CD14-positive monocyte (primary cell): ENCODE data around the gene DDX39A. TPM values are rescaled to one million over a fixed set of nuclear protein-coding genes. Genes with fewer than 3 reads are reported as not detected.
"Not testable (repeated sequence)": the region's sequence is repeated elsewhere in the genome, so short reads cannot be mapped to it uniquely, and the experiment has no call there.

Experiments
- DNase-seq, 3 donors: peaks; one replicate each; pipeline ENCODE4 v3.0.0-alpha.2; 2011 to 2022
- H2AFZ ChIP-seq: 2 replicates; pipeline ENCODE4 v1.6.0; 2012; ENCODE audit warnings: mild to moderate bottlenecking, low read depth, low read length, inconsistent platforms; ENCODE audit not compliant: insufficient read depth, poor library complexity, severe bottlenecking
- H3K27ac ChIP-seq, 2 donors: 1 replicate in 1 of 2; 2 replicates in 1 of 2; pipeline ENCODE4 v1.5.1; 2012 to 2013; ENCODE audit warnings: low read length in 2 of 2, control low read depth in 1 of 2, inconsistent platforms in 1 of 2, low read depth in 1 of 2, mild to moderate bottlenecking in 1 of 2
- H3K27me3 ChIP-seq, 2 donors: one replicate each; pipeline versions ENCODE4 v1.6.0 to v1.6.1; 2011 to 2013; ENCODE audit warnings: low read length in 2 of 2; ENCODE audit not compliant: control insufficient read depth in 2 of 2, insufficient read depth in 2 of 2
- H3K36me3 ChIP-seq, 2 donors: replicated peaks in 1 of 2; 1 replicate in 1 of 2; 2 replicates in 1 of 2; pipeline versions ENCODE4 v1.5.1 to v1.6.1; 2012 to 2013; ENCODE audit warnings: low read length in 2 of 2, control low read depth in 1 of 2, inconsistent platforms in 1 of 2, mild to moderate bottlenecking in 1 of 2; ENCODE audit not compliant: insufficient read depth in 2 of 2, control insufficient read depth in 1 of 2
- H3K4me1 ChIP-seq, 2 donors: 1 replicate in 1 of 2; 2 replicates in 1 of 2; pipeline versions ENCODE4 v1.5.1 to v1.6.1; 2012 to 2013; ENCODE audit warnings: low read length in 2 of 2, control low read depth in 1 of 2, inconsistent platforms in 1 of 2, mild to moderate bottlenecking in 1 of 2, moderate library complexity in 1 of 2; ENCODE audit not compliant: insufficient read depth in 2 of 2, control insufficient read depth in 1 of 2
- H3K4me2 ChIP-seq: replicated peaks from 2 replicates; pipeline ENCODE3; 2012; ENCODE audit warnings: low read length, moderate library complexity, mild to moderate bottlenecking; ENCODE audit not compliant: poor library complexity, severe bottlenecking; ENCODE audit errors: extremely low read depth
- H3K4me3 ChIP-seq, 3 experiments: fragments of 200-600 bp in 1 of 3; sonication (generic) in 1 of 3; replicated peaks in 1 of 3; 1 replicate in 2 of 3; 2 replicates in 1 of 3; pipeline ENCODE4 v1.5.1; 2011 to 2013; ENCODE audit warnings: low read length in 3 of 3, mild to moderate bottlenecking in 3 of 3, control low read depth in 2 of 3, low read depth in 2 of 3, inconsistent platforms in 1 of 3, moderate library complexity in 1 of 3
- H3K79me2 ChIP-seq: 2 replicates; pipeline ENCODE4 v1.6.0; 2012; ENCODE audit warnings: mild to moderate bottlenecking, control low read depth, inconsistent platforms, low read length, moderate library complexity; ENCODE audit not compliant: insufficient read depth
- H3K9ac ChIP-seq: 2 replicates; pipeline ENCODE4 v1.6.0; 2017; ENCODE audit warnings: low read length, mild to moderate bottlenecking; ENCODE audit not compliant: insufficient read depth, poor library complexity, severe bottlenecking
- H3K9me3 ChIP-seq, 2 donors: replicated peaks in 1 of 2; 1 replicate in 1 of 2; 2 replicates in 1 of 2; pipeline versions ENCODE4 v1.5.1 to v1.6.1; 2012 to 2013; ENCODE audit warnings: low read length in 2 of 2, control low read depth in 1 of 2; ENCODE audit not compliant: control insufficient read depth in 1 of 2, insufficient read depth in 1 of 2
- H4K20me1 ChIP-seq: 2 replicates; pipeline ENCODE4 v1.6.0; 2012; ENCODE audit warnings: mild to moderate bottlenecking, low read length, control low read depth, moderate library complexity; ENCODE audit not compliant: insufficient read depth
- H3K27ac Mint-ChIP-seq, 7 donors: one replicate each; pipeline ENCODE4 v1.8.0; 2020; ENCODE audit warnings: mild to moderate bottlenecking in 7 of 7, mixed read lengths in 7 of 7, moderate library complexity in 6 of 7, inconsistent platforms in 2 of 7
- H3K27me3 Mint-ChIP-seq, 3 donors: one replicate each; pipeline ENCODE4 v1.8.0; 2021 to 2022; ENCODE audit warnings: low read depth in 3 of 3, mild to moderate bottlenecking in 3 of 3, mixed read lengths in 3 of 3, moderate library complexity in 3 of 3, inconsistent platforms in 1 of 3
- H3K36me3 Mint-ChIP-seq, 2 donors: one replicate each; pipeline ENCODE4 v1.8.0; 2020; ENCODE audit warnings: mixed read lengths in 2 of 2, inconsistent platforms in 1 of 2, mild to moderate bottlenecking in 1 of 2
- H3K4me1 Mint-ChIP-seq: one replicate; pipeline ENCODE4 v1.8.0; 2020; ENCODE audit warnings: mild to moderate bottlenecking, mixed read lengths
- H3K4me3 Mint-ChIP-seq, 2 donors: one replicate each; pipeline ENCODE4 v1.8.0; 2020; ENCODE audit warnings: mild to moderate bottlenecking in 2 of 2, mixed read lengths in 2 of 2, moderate library complexity in 1 of 2
- H3K9me3 Mint-ChIP-seq, 7 donors: one replicate each; pipeline ENCODE4 v1.8.0; 2020 to 2022; ENCODE audit warnings: mixed read lengths in 7 of 7, mild to moderate bottlenecking in 6 of 7, moderate library complexity in 6 of 7, inconsistent platforms in 2 of 7
- CTCF ChIP-seq: fragments of 200-600 bp; IDR thresholded peaks from one replicate; pipeline ENCODE4 v1.8.0; 2022; ENCODE audit warnings: antibody characterized with exemption, mild to moderate bottlenecking
- WGBS: methylation state at CpG from one replicate; pipeline ENCODE4 v1.1.5; 2013; ENCODE audit warnings: missing lambda C conversion rate; ENCODE audit not compliant: insufficient coverage; 5-methylcytosine and 5-hydroxymethylcytosine counted together
- intact Hi-C, 2 donors: fragments of 100-400 bp; cut with micrococcal nuclease; formaldehyde crosslinking; loops; one replicate each; pipeline versions ENCODE4 v1.15.0 to v1.15.1; 2023
- polyA plus RNA-seq, 3 donors: library from polyadenylated mRNA; depleted of rRNA in 1 of 3; unstranded in 2 of 3; stranded (reverse) in 1 of 3; fragments of 300-500 nt in 2 of 3; fragments of >200 nt in 1 of 3; fragmentation: Illumina TruSeq in 2 of 3; gene quantifications; 1 replicate in 2 of 3; 2 replicates in 1 of 3; pipeline ENCODE4 v1.2.3, GENCODE V29; 2012 to 2021

DDX39A gene
- polyA plus RNA-seq, 3 donors: 78.7 to 187 (median 83.5) TPM

- H3K9me3 ChIP-seq, H3K9me3 Mint-ChIP-seq, intact Hi-C loops, H3K4me3 ChIP-seq, H2AFZ ChIP-seq, H3K27me3 ChIP-seq, DNase-seq, H3K9ac ChIP-seq, H3K27me3 Mint-ChIP-seq, H3K4me3 Mint-ChIP-seq, H3K4me1 Mint-ChIP-seq, H3K4me1 ChIP-seq, H3K4me2 ChIP-seq: not testable (repeated sequence)
- peaks cover 88% of the 10 kb centered on the region for H4K20me1 ChIP-seq
- peak overlapping the region in 1 of 2 donors; percentile 45 for H3K27ac ChIP-seq
- Mint-ChIP-seq H3K27ac (peak overlapping the region in 3 of 7 donors; percentile 50 to 55 (median 54)), H3K36me3 (peaks cover 75 to 93% of the 10 kb centered on the region in 2 donors)
- no CpG with 5 or more reads among the region's 3 CpGs for WGBS
- H3K79me2 ChIP-seq: peaks cover 24% of the 10 kb centered on the region
- H3K36me3 ChIP-seq: peaks cover 87 to 95% of the 10 kb centered on the region in 2 donors
Observed at GRCh38 chr19:14396730-14397129, 22.4 kb downstream of the DDX39A start.

GRCh38 chr19:14395710-14396336 lies 23.3 kb downstream of the DDX39A start:
- Histone ChIP-seq H3K9me3 (no peaks in the 10 kb centered on the region), H3K27ac (no peak overlapping the region)

More at GRCh38 chr19:14395710-14396336, 23.3 kb downstream of the DDX39A start:
- 95% methylated on average over 7 of the region's 16 CpGs for WGBS
- H3K4me2 ChIP-seq: no peak overlapping the region
- peaks cover under 1% of the 10 kb centered on the region for H3K4me1 Mint-ChIP-seq
- H3K27ac Mint-ChIP-seq: peak overlapping the region in 4 of 7 donors; percentile 36 to 82 (median 54)
- H3K36me3 ChIP-seq: peaks cover 87 to 95% of the 10 kb centered on the region in 2 donors
- peaks cover 0 to 8% (median 0%) of the 10 kb centered on the region in 3 donors for H3K27me3 Mint-ChIP-seq
- no peak for DNase-seq
- TF ChIP-seq CTCF: no peak
- peaks cover 74 to 93% of the 10 kb centered on the region in 2 donors for H3K36me3 Mint-ChIP-seq
- H3K4me3 ChIP-seq: no peak overlapping the region
- intact Hi-C loops: no loop called here
- H3K4me1 ChIP-seq: peaks cover 0 to under 1% of the 10 kb centered on the region in 2 donors
- H3K9ac ChIP-seq: no peak overlapping the region
- no peak overlapping the region for H2AFZ ChIP-seq
- H3K27me3 ChIP-seq: no peaks in the 10 kb centered on the region
- H3K79me2 ChIP-seq: peaks cover 31% of the 10 kb centered on the region
- H3K9me3 Mint-ChIP-seq: peaks cover 0 to 1% (median 0%) of the 10 kb centered on the region in 7 donors
- H3K4me3 Mint-ChIP-seq: no peak overlapping the region
- H4K20me1 ChIP-seq: peaks cover 88% of the 10 kb centered on the region
